Hepatocyte (in vitro differentiated cells): ENCODE results near the gene GNAZ. TPM values are rescaled to one million over a fixed set of nuclear protein-coding genes. Genes with fewer than 3 reads are reported as not detected.

ENCODE experiments used
- DNase-seq: peaks from one replicate; pipeline ENCODE4 v3.0.0-alpha.2; 2016; ENCODE audit warnings: low spot score
- H2AFZ ChIP-seq: fragments of 200-600 bp; sonication (generic); 2 replicates; pipeline ENCODE4 v1.6.0; 2016; ENCODE audit warnings: antibody characterized with exemption, mild to moderate bottlenecking
- H3K27ac ChIP-seq: fragments of 200-600 bp; sonication (generic); 2 replicates; pipeline ENCODE4 v1.5.1; 2016; ENCODE audit warnings: mild to moderate bottlenecking
- H3K27me3 ChIP-seq: fragments of 200-600 bp; sonication (generic); 2 replicates; pipeline ENCODE4 v1.6.1; 2016
- H3K36me3 ChIP-seq: fragments of 200-600 bp; sonication (generic); replicated peaks from 2 replicates; pipeline ENCODE4 v1.5.1; 2016; ENCODE audit warnings: low read depth; ENCODE audit not compliant: insufficient read depth
- H3K4me1 ChIP-seq: fragments of 200-600 bp; sonication (generic); 2 replicates; pipeline ENCODE4 v1.5.1; 2016; ENCODE audit warnings: mild to moderate bottlenecking, moderate library complexity; ENCODE audit not compliant: insufficient read depth
- H3K4me2 ChIP-seq: fragments of 200-600 bp; sonication (generic); 2 replicates; pipeline ENCODE4 v1.6.0; 2016
- H3K4me3 ChIP-seq: fragments of 200-600 bp; sonication (generic); 2 replicates; pipeline ENCODE4 v1.5.1; 2016; ENCODE audit warnings: mild to moderate bottlenecking
- H3K79me2 ChIP-seq: fragments of 200-600 bp; sonication (generic); 2 replicates; pipeline ENCODE4 v1.6.0; 2017; ENCODE audit warnings: mild to moderate bottlenecking
- H3K9me2 ChIP-seq: fragments of 200-600 bp; sonication (generic); replicated peaks from 2 replicates; pipeline ENCODE4 v1.6.0; 2017; ENCODE audit warnings: mild to moderate bottlenecking; ENCODE audit not compliant: insufficient read depth
- H3K9me3 ChIP-seq: fragments of 200-600 bp; sonication (generic); 2 replicates; pipeline ENCODE4 v1.5.1; 2016; ENCODE audit warnings: low read depth, mild to moderate bottlenecking
- H4K20me1 ChIP-seq: fragments of 200-600 bp; sonication (generic); 2 replicates; pipeline ENCODE4 v1.6.0; 2016; ENCODE audit warnings: mild to moderate bottlenecking; ENCODE audit not compliant: insufficient read depth, poor library complexity, severe bottlenecking
- CTCF ChIP-seq: fragments of 200-600 bp; sonication (generic); IDR thresholded peaks from 2 replicates; pipeline ENCODE4 v1.5.1; 2016; ENCODE audit warnings: antibody characterized with exemption, mild to moderate bottlenecking; ENCODE audit not compliant: poor library complexity
- EZH2 ChIP-seq: fragments of 200-600 bp; sonication (generic); IDR thresholded peaks from 2 replicates; pipeline ENCODE4 v1.6.1; 2016; ENCODE audit warnings: antibody characterized with exemption, mild to moderate bottlenecking, borderline replicate concordance
- EZH2phosphoT487 ChIP-seq: fragments of 200-600 bp; sonication (generic); IDR thresholded peaks from one replicate; pipeline ENCODE4 v1.6.1; 2018; ENCODE audit warnings: antibody characterized with exemption, mild to moderate bottlenecking, low read depth, moderate library complexity; ENCODE audit not compliant: unreplicated experiment, severe bottlenecking
- WGBS: methylation state at CpG from one replicate; pipeline ENCODE4 v1.1.6; 2016; ENCODE audit warnings: low lambda C conversion rate; ENCODE audit errors: missing lambda C conversion rate; 5-methylcytosine and 5-hydroxymethylcytosine counted together
- polyA plus RNA-seq: library from polyadenylated mRNA; unstranded; fragments of >200 nt; fragmentation: Nextera tagmentation; extraction: Ambion mirVana; gene quantifications from 2 replicates; pipeline ENCODE4 v1.2.1, GENCODE V29; 2016
- total RNA-seq: library from RNA; depleted of rRNA; stranded (reverse); fragments of >200 nt; gene quantifications from 2 replicates; pipeline ENCODE4 v1.2.3, GENCODE V29; 2014

Gene GNAZ
- total and polyA plus RNA-seq, 2 experiments from 2014 or later: 3.4 to 4.1 TPM

- DNase-seq: no peak
- TF ChIP-seq EZH2phosphoT487 (no peak), EZH2 (no peak), CTCF (no peak)
- no peaks in the 10 kb centered on the region for H3K79me2 ChIP-seq
- H2AFZ ChIP-seq: no peak overlapping the region
- H3K9me3 ChIP-seq: no peaks in the 10 kb centered on the region
- no peaks in the 10 kb centered on the region for H4K20me1 ChIP-seq
- peaks cover 3% of the 10 kb centered on the region for H3K4me1 ChIP-seq
- H3K36me3 ChIP-seq: no peaks in the 10 kb centered on the region
- H3K27ac ChIP-seq: no peak overlapping the region
- H3K27me3 ChIP-seq: no peaks in the 10 kb centered on the region
- 98% methylated on average over 3 of the region's 3 CpGs for WGBS
- H3K4me2 ChIP-seq: no peak overlapping the region
- H3K9me2 ChIP-seq: no peaks in the 10 kb centered on the region
- H3K4me3 ChIP-seq: no peak overlapping the region
Observed at GRCh38 chr22:23102776-23103175, 32.5 kb downstream of the GNAZ start.

- H3K4me1 ChIP-seq: peaks cover 3% of the 10 kb centered on the region
- H3K36me3 ChIP-seq: no peaks in the 10 kb centered on the region
- no peaks in the 10 kb centered on the region for H3K79me2 ChIP-seq
- H3K4me2 ChIP-seq: no peak overlapping the region
- H3K27me3 ChIP-seq: no peaks in the 10 kb centered on the region
- no peak overlapping the region for H2AFZ ChIP-seq
- DNase-seq: no peak
- no peak overlapping the region for H3K4me3 ChIP-seq
- WGBS: 93% methylated on average over 13 of the region's 13 CpGs
- no peaks in the 10 kb centered on the region for H4K20me1 ChIP-seq
- no peaks in the 10 kb centered on the region for H3K9me2 ChIP-seq
- TF ChIP-seq EZH2phosphoT487 (no peak), EZH2 (no peak), CTCF (no peak)
- H3K9me3 ChIP-seq: no peaks in the 10 kb centered on the region
- no peak overlapping the region for H3K27ac ChIP-seq
Observed at GRCh38 chr22:23103199-23103954, 33.1 kb downstream of the GNAZ start.

- Histone ChIP-seq H3K4me2 (no peak overlapping the region), H3K36me3 (no peaks in the 10 kb centered on the region), H2AFZ (no peak overlapping the region), H3K79me2 (no peaks in the 10 kb centered on the region), H3K4me1 (peaks cover 3% of the 10 kb centered on the region), H3K9me2 (no peaks in the 10 kb centered on the region), H3K9me3 (no peaks in the 10 kb centered on the region), H3K27me3 (no peaks in the 10 kb centered on the region), H3K27ac (no peak overlapping the region), H3K4me3 (no peak overlapping the region), H4K20me1 (no peaks in the 10 kb centered on the region)
- WGBS: 85% methylated on average over 12 of the region's 12 CpGs
- TF ChIP-seq EZH2phosphoT487: no peak
- no peak for TF ChIP-seq EZH2
- no peak for TF ChIP-seq CTCF
- DNase-seq: no peak
Observed at GRCh38 chr22:23104187-23104971, 34.1 kb downstream of the GNAZ start.
